ENCODE results near the gene CHRM1.
"Not testable (repeated sequence)": the region's sequence is repeated elsewhere in the genome, so short reads cannot be mapped to it uniquely, and the experiment has no call there.

Gene CHRM1

GRCh38 chr11:62921201-62921572 is at the start of gene CHRM1:
Gene CHRM1 (minus strand): TSS chr11:62921363. CDS start chr11:62911100, 10,263 bp downstream.
- DNase-seq (ENCODE audit: low read depth), result no peak

GRCh38 chr11:62965574-62965973 is 44.4 kb upstream of the CHRM1 start:
- no peak for DNase-seq (ENCODE audit: low read depth)

GRCh38 chr11:62962391-62962790 is 41.2 kb upstream of the CHRM1 start:
- no peak for DNase-seq (ENCODE audit: low read depth)

GRCh38 chr11:62961017-62961570 is 39.9 kb upstream of the CHRM1 start:
- DNase-seq (ENCODE audit: low read depth), result no peak

- no peak for DNase-seq (ENCODE audit: low read depth)
Observed at GRCh38 chr11:62959422-62959980, 38.3 kb upstream of the CHRM1 start.

GRCh38 chr11:62958547-62959421 is 37.6 kb upstream of the CHRM1 start:
- no peak for DNase-seq (ENCODE audit: low read depth)

- no peak for DNase-seq (ENCODE audit: low read depth)
Observed at GRCh38 chr11:62957147-62957546, 36.0 kb upstream of the CHRM1 start.

GRCh38 chr11:62954478-62954877 is 33.3 kb upstream of the CHRM1 start:
- DNase-seq (ENCODE audit: low read depth), result no peak

- no peak for DNase-seq (ENCODE audit: low read depth)
Observed at GRCh38 chr11:62953811-62954210, 32.6 kb upstream of the CHRM1 start.

GRCh38 chr11:62948765-62949320 is 27.7 kb upstream of the CHRM1 start:
- DNase-seq (ENCODE audit: low read depth), result no peak

GRCh38 chr11:62945538-62945937 is 24.4 kb upstream of the CHRM1 start:
- DNase-seq (ENCODE audit: low read depth), result not testable (repeated sequence)

- DNase-seq (ENCODE audit: low read depth), result not testable (repeated sequence)
Observed at GRCh38 chr11:62937528-62937927, 16.4 kb upstream of the CHRM1 start.

GRCh38 chr11:62934496-62934785 is 13.3 kb upstream of the CHRM1 start:
- DNase-seq (ENCODE audit: low read depth), result no peak

- DNase-seq (ENCODE audit: low read depth), result no peak
Observed at GRCh38 chr11:62933750-62934495, 12.8 kb upstream of the CHRM1 start.

GRCh38 chr11:62933285-62933684 is 12.1 kb upstream of the CHRM1 start:
- no peak for DNase-seq (ENCODE audit: low read depth)

GRCh38 chr11:62931499-62932278 is 10.5 kb upstream of the CHRM1 start:
- DNase-seq (ENCODE audit: low read depth), result no peak

GRCh38 chr11:62930666-62931065 is 9.5 kb upstream of the CHRM1 start:
- no peak for DNase-seq (ENCODE audit: low read depth)

- DNase-seq (ENCODE audit: low read depth), result no peak
Observed at GRCh38 chr11:62930157-62930556, 9.0 kb upstream of the CHRM1 start.

- DNase-seq (ENCODE audit: low read depth), result no peak
Observed at GRCh38 chr11:62928011-62928410, 6.8 kb upstream of the CHRM1 start.

GRCh38 chr11:62926680-62927455 is 5.7 kb upstream of the CHRM1 start:
- no peak for DNase-seq (ENCODE audit: low read depth)

Measured in stimulated activated CD8-positive, alpha-beta memory T cell treated with anti-CD3 and anti-CD28 coated beads, Interleukin-12 subunit alpha, Interleukin-12 subunit beta, amount 100 ng/mL, for 1 hour (primary cell).